Heart right ventricle (tissue), 16 donors: ENCODE results near the gene SGSM2. TPM values are rescaled to one million over a fixed set of nuclear protein-coding genes. Genes with fewer than 3 reads are reported as not detected.

Experiments
- ATAC-seq, 8 donors: fragments of 200-7000 bp; cut with Tn5 transposase; one replicate each; pipeline ENCODE4 v1.9.1; 2020; ENCODE audit warnings: mild to moderate bottlenecking in 8 of 8, moderate library complexity in 8 of 8, moderate number of reproducible peaks in 1 of 8
- DNase-seq, 2 donors: peaks; one replicate each; pipeline ENCODE4 v3.0.0-alpha.2; 2020
- H3K27ac ChIP-seq, 10 donors: fragments of 200-600 bp; sonication (generic) in 2 of 10; one replicate each; pipeline versions ENCODE4 v1.5.0 to v1.8.0; 2020 to 2022; ENCODE audit warnings: mild to moderate bottlenecking in 3 of 10
- H3K27me3 ChIP-seq, 7 donors: fragments of 200-600 bp; one replicate each; pipeline ENCODE4 v1.8.0; 2021 to 2022; ENCODE audit warnings: mild to moderate bottlenecking in 2 of 7
- H3K36me3 ChIP-seq, 9 donors: fragments of 200-600 bp; sonication (generic) in 1 of 9; one replicate each; pipeline versions ENCODE4 v1.5.0 to v1.8.0; 2020 to 2022; ENCODE audit warnings: mild to moderate bottlenecking in 2 of 9
- H3K4me1 ChIP-seq, 9 donors: fragments of 200-600 bp; sonication (generic) in 1 of 9; one replicate each; pipeline versions ENCODE4 v1.5.0 to v1.8.0; 2020 to 2022; ENCODE audit warnings: mild to moderate bottlenecking in 4 of 9
- H3K4me3 ChIP-seq, 10 donors: fragments of 200-600 bp; sonication (generic) in 2 of 10; one replicate each; pipeline versions ENCODE4 v1.5.0 to v1.8.0; 2020 to 2022; ENCODE audit warnings: mild to moderate bottlenecking in 7 of 10, moderate library complexity in 2 of 10
- H3K9me3 ChIP-seq, 11 donors: fragments of 200-600 bp in 10 of 11; sonication (generic) in 2 of 11; one replicate each; pipeline versions ENCODE4 v1.5.0 to v1.8.0; 2013 to 2022; ENCODE audit warnings: mild to moderate bottlenecking in 2 of 11, control low read depth in 1 of 11, moderate library complexity in 1 of 11
- CTCF ChIP-seq, 9 donors: fragments of 200-600 bp; sonication (generic) in 2 of 9; IDR thresholded peaks; one replicate each; pipeline versions ENCODE4 v1.5.0 to v1.8.0; 2021 to 2022; ENCODE audit warnings: antibody characterized with exemption in 9 of 9, mild to moderate bottlenecking in 5 of 9, moderate library complexity in 1 of 9
- WGBS, 2 donors: extraction: QIAGEN DNeasy Blood & Tissue Kit; methylation state at CpG; one replicate each; pipeline ENCODE4 v1.1.7; 2013; ENCODE audit warnings: inconsistent platforms in 1 of 2; 5-methylcytosine and 5-hydroxymethylcytosine counted together
- intact Hi-C, 10 donors: fragments of 100-400 bp; cut with DNase I; formaldehyde crosslinking; loops; one replicate each; pipeline versions ENCODE4 v1.11.1 to v1.14.2; 2022
- polyA plus RNA-seq, 2 donors: library from polyadenylated mRNA; stranded (reverse); fragments of 200-250 nt; gene quantifications; one replicate each; pipeline ENCODE4 v1.2.3, GENCODE V29; 2013
- total RNA-seq, 10 donors: library from RNA; stranded (reverse); fragmentation: NEBNext Ultra II Directional in 3 of 10; extraction: Animal tissue kit (Norgen Biotek cat#: 25700) in 3 of 10; gene quantifications; one replicate each; pipeline versions ENCODE4 v1.2.1 to v1.2.4, GENCODE V29; 2021 to 2023
- donor health status: Arrhythmogenic right ventricular cardiomyopathy.
- donor health status: ischemic (EF 13 %, LVEDD 7.1; RV severe dilation, severe dysfunction).
- donor health status: healthy with polysubstance abuse.
- donor health status: DM: no; HTN: yes; CAD: no.
- donor health status: DM: no; HTN: no; CAD: no.
- donor health status: ischemic (EF 25% LVEDD 6.9; RV normal size, moderate dysfunction).
- donor health status: ischemic (EF 25% LVEDD 5.7; RV mildly dilated, moderate dysfunction).
- donor health status: healthy.
- donor health status: DM: yes; HTN: yes; CAD: no.
- donor health status: Ischemic cardiomyopathy.
- donor health status: ischemic (EF 35%, LVEDD 5.7; RV mildly dilated, moderate dysfunction).
- donor health status: nonischemic (EF 11% LVEDD 7.7; RV severe dilation, severe dysfunction).
- donor health status: DM: yes; HTN: yes; CAD: no.
- donor health status: PGD.
- donor health status: ischemic (EF 29% LVEDD 5.4; RV normal size, mild dysfunction).
- donor health status: nonischemic (EF 23%, LVEDD 6.1; RV moderate dilation, normal function).

SGSM2 gene
- total and polyA plus RNA-seq, 12 donors, result 21.0 to 75.1 (median 27.0) TPM

GRCh38 chr17:2385240-2386210 lies 48.2 kb downstream of the SGSM2 start:
- no peak for ATAC-seq
- no peak for TF ChIP-seq CTCF (IDR thresholded peaks at IDR 0.05)
- DNase-seq, result no peak
- no peaks in the 10 kb centered on the region for H3K27me3 ChIP-seq
- peaks cover 0 to 56% (median 13%) of the 10 kb centered on the region in 9 donors for H3K36me3 ChIP-seq
- H3K4me1 ChIP-seq, result peaks cover 6 to 39% (median 23%) of the 10 kb centered on the region in 9 donors
- intact Hi-C loops, result loop anchor here in 1 of 10 donors (10.0 kb wide), 1 partner anchor 1659 kb away; no protein-coding TSS in a partner anchor
- 61 to 67% methylated on average over 18 of the region's 18 CpGs for WGBS, 2 donors
- peak overlapping the region in 1 of 10 donors; percentile 31 for H3K27ac ChIP-seq
- no peaks in the 10 kb centered on the region for H3K9me3 ChIP-seq
- H3K4me3 ChIP-seq, result no peak overlapping the region

GRCh38 chr17:2386400-2387085 lies 49.2 kb downstream of the SGSM2 start:
- no peak overlapping the region for H3K27ac ChIP-seq
- intact Hi-C loops, result loop anchor here in 1 of 10 donors (10.0 kb wide), 1 partner anchor 1658 kb away; no protein-coding TSS in a partner anchor
- no peak for ATAC-seq

GRCh38 chr17:2387086-2388019 lies 50.1 kb downstream of the SGSM2 start:
- intact Hi-C loops, result loop anchor here in 1 of 10 donors (10.0 kb wide), 1 partner anchor 1657 kb away; no protein-coding TSS in a partner anchor
- no peak for TF ChIP-seq CTCF (IDR thresholded peaks at IDR 0.05)
- no peaks in the 10 kb centered on the region for H3K27me3 ChIP-seq
- H3K4me3 ChIP-seq, result no peak overlapping the region
- 92 to 94% methylated on average over 39 to 41 of the region's 41 CpGs for WGBS, 2 donors
- H3K27ac ChIP-seq, result no peak overlapping the region
- H3K9me3 ChIP-seq, result no peaks in the 10 kb centered on the region
- DNase-seq (no peak), ATAC-seq (no peak)
- H3K4me1 ChIP-seq, result peaks cover 24 to 55% (median 40%) of the 10 kb centered on the region in 9 donors
- peaks cover 0 to 44% (median 13%) of the 10 kb centered on the region in 9 donors for H3K36me3 ChIP-seq

More at GRCh38 chr17:2386400-2387085, 49.2 kb downstream of the SGSM2 start:
- TF ChIP-seq CTCF (IDR thresholded peaks at IDR 0.05), result no peak
- DNase-seq, result no peak
- WGBS, 2 donors, result 86 to 87% methylated on average over 22 of the region's 22 CpGs
- H3K27me3 ChIP-seq, result no peaks in the 10 kb centered on the region
- H3K4me1 ChIP-seq, result peaks cover 16 to 49% (median 34%) of the 10 kb centered on the region in 9 donors
- no peak overlapping the region for H3K4me3 ChIP-seq
- H3K9me3 ChIP-seq, result no peaks in the 10 kb centered on the region
- H3K36me3 ChIP-seq, result peaks cover 0 to 46% (median 13%) of the 10 kb centered on the region in 9 donors
